ENCODE results near the gene CCL4L2.

GRCh38 chr17:36185416-36185815 is 25.4 kb upstream of the CCL4L2 start:
- TF ChIP-seq CTCF (IDR thresholded peaks at IDR 0.05; ENCODE audit: control extremely low read depth in 1 of 3, insufficient read depth in 1 of 3, low read depth in 1 of 3, low read length in 3 of 3) (no peak), POLR2A (IDR thresholded peaks at IDR 0.05; ENCODE audit: control extremely low read depth in 1 of 2, low read depth in 2 of 2, low read length in 2 of 2) (no peak), EZH2 (IDR thresholded peaks at IDR 0.05; ENCODE audit: low read depth, low read length, severe bottlenecking) (no peak), ZNF274 (IDR thresholded peaks at IDR 0.05; ENCODE audit: borderline replicate concordance, extremely low read depth, low read length) (no peak), HDAC2 (IDR thresholded peaks at IDR 0.05; ENCODE audit: borderline replicate concordance in 1 of 2, low read depth in 2 of 2, low read length in 2 of 2) (no peak), SIN3A (conservative IDR thresholded peaks at IDR 0.05 in 1 of 2, IDR thresholded peaks at IDR 0.05 in 1 of 2; ENCODE audit: low read depth in 1 of 2, low read length in 2 of 2) (no peak), TAF1 (IDR thresholded peaks at IDR 0.05; ENCODE audit: low read depth, low read length) (no peak), TEAD4 (IDR thresholded peaks at IDR 0.05; ENCODE audit: low read depth, low read length) (no peak), CBX8 (IDR thresholded peaks at IDR 0.05; ENCODE audit: borderline replicate concordance, low read depth, low read length) (no peak), TCF12 (IDR thresholded peaks at IDR 0.05; ENCODE audit: low read depth, low read length) (no peak), PHF8 (conservative IDR thresholded peaks at IDR 0.05; ENCODE audit: low read depth, low read length) (no peak), USF2 (IDR thresholded peaks at IDR 0.05; ENCODE audit: low read length) (no peak)

Data from H1 (cell line).